ENCODE measurements around the gene HERC4. TPM values are rescaled to one million over a fixed set of nuclear protein-coding genes. Genes with fewer than 3 reads are reported as not detected.

HERC4 gene
- total RNA-seq, 1 donor from 2014 or later = 63.6 TPM

- ATAC-seq = no peak
- Histone ChIP-seq H3K27ac (no peak overlapping the region), H3K9me3 (no peaks in the 10 kb centered on the region), H3K27me3 (ENCODE audit: low read depth) (no peaks in the 10 kb centered on the region), H3K4me1 (peaks cover 12% of the 10 kb centered on the region), H3K36me3 (peaks cover 6% of the 10 kb centered on the region), H3K4me3 (no peak overlapping the region)
- intact Hi-C loops (cut with DNase I) = no loop called here
- DNase-seq = no peak
- TF ChIP-seq, protein P1, sequence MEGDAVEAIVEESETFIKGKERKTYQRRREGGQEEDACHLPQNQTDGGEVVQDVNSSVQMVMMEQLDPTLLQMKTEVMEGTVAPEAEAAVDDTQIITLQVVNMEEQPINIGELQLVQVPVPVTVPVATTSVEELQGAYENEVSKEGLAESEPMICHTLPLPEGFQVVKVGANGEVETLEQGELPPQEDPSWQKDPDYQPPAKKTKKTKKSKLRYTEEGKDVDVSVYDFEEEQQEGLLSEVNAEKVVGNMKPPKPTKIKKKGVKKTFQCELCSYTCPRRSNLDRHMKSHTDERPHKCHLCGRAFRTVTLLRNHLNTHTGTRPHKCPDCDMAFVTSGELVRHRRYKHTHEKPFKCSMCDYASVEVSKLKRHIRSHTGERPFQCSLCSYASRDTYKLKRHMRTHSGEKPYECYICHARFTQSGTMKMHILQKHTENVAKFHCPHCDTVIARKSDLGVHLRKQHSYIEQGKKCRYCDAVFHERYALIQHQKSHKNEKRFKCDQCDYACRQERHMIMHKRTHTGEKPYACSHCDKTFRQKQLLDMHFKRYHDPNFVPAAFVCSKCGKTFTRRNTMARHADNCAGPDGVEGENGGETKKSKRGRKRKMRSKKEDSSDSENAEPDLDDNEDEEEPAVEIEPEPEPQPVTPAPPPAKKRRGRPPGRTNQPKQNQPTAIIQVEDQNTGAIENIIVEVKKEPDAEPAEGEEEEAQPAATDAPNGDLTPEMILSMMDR (IDR thresholded peaks at IDR 0.05) = no peak
These were observed 27.3 kb downstream of the HERC4 start for GRCh38 chr10:68047554-68048327.

DNA sequence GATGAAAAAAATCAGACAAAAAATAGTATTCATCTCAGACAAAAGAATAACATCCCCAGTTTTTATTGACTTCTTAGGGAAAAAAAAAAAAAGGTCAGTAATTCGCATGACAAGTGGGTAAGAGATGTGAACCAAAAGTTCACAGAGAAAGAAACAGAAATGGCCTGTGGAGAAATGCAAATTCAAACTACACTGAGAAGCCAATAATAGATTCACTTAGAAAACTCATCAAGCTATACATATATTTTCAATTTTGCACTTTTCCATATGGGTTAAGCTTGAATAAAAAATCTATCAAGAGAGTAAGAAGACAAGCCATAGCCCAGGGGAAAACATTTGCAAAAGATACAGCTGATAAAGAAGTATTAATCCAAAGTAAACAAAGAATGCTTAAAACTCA is 28.0 kb downstream of the HERC4 start:
- Histone ChIP-seq H3K4me1 (peaks cover 5% of the 10 kb centered on the region), H3K27ac (no peak overlapping the region), H3K27me3 (ENCODE audit: low read depth) (no peaks in the 10 kb centered on the region), H3K9me3 (no peaks in the 10 kb centered on the region), H3K4me3 (no peak overlapping the region), H3K36me3 (peaks cover 6% of the 10 kb centered on the region)
- intact Hi-C loops (cut with DNase I) = no loop called here
- ATAC-seq (no peak), DNase-seq (no peak)
- TF ChIP-seq, protein P1 (IDR thresholded peaks at IDR 0.05) = no peak

DNA sequence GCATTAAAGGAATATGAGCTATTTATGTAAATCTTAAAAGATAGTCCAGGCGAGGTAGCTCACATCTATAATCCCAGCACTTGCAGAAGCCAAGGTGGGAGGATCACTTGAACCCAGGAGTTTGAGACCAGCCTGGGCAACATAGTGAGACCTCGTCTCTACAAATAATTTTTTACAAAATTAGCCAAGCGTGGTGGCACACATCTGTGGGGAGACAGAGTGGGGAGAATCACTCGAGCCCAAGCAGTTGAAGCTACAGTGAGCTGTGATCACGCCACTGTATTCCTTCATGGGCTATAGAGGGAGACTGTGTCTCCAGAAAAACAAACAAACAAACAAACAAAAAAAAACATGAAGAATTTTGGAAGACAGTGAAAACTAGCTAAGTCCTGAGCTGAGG is 28.4 kb downstream of the HERC4 start:
- TF ChIP-seq, protein P1 (IDR thresholded peaks at IDR 0.05) = no peak
- Histone ChIP-seq H3K27me3 (ENCODE audit: low read depth) (no peaks in the 10 kb centered on the region), H3K36me3 (peaks cover 6% of the 10 kb centered on the region), H3K9me3 (no peaks in the 10 kb centered on the region), H3K4me3 (no peak overlapping the region), H3K4me1 (peaks cover 4% of the 10 kb centered on the region), H3K27ac (no peak overlapping the region)
- ATAC-seq = no peak
- DNase-seq = no peak
- intact Hi-C loops (cut with DNase I) = no loop called here

- H3K4me3 ChIP-seq = no peak overlapping the region
- TF ChIP-seq, protein P1 (IDR thresholded peaks at IDR 0.05) = no peak
- ATAC-seq (no peak), DNase-seq (no peak)
- H3K36me3 ChIP-seq = peaks cover 15% of the 10 kb centered on the region
- peaks cover 4% of the 10 kb centered on the region for H3K4me1 ChIP-seq
- intact Hi-C loops (cut with DNase I) = no loop called here
- no peaks in the 10 kb centered on the region for H3K9me3 ChIP-seq
- no peaks in the 10 kb centered on the region for H3K27me3 ChIP-seq (ENCODE audit: low read depth)
- H3K27ac ChIP-seq = no peak overlapping the region
These were observed 32.1 kb downstream of the HERC4 start for GRCh38 chr10:68043030-68043429.

DNA sequence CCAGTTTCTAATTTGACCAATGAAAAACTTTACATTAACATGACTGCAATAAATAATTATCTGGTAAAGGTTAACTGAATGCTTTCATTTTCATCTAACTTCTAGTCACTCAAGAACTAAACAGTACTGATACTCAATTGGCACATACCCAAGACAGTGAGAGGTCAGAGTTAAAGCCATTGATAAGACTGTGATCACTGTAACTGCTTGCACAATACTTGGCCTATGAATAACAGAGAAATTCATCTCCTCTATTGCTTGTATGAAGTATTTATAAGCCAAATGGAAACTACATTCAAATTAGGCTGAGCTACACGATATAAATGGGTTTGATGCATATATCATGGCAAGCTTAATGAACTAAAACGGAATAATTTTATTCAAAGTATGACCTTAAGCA is 43.0 kb downstream of the HERC4 start:
- DNase-seq = no peak
- Histone ChIP-seq H3K4me3 (no peak overlapping the region), H3K36me3 (peaks cover 79% of the 10 kb centered on the region), H3K4me1 (no peaks in the 10 kb centered on the region), H3K27ac (no peak overlapping the region), H3K27me3 (ENCODE audit: low read depth) (no peaks in the 10 kb centered on the region), H3K9me3 (no peaks in the 10 kb centered on the region)
- TF ChIP-seq, protein P1 (IDR thresholded peaks at IDR 0.05) = no peak
- ATAC-seq = no peak
- intact Hi-C loops (cut with DNase I) = no loop called here

All from lower lobe of right lung (tissue), 2 donors.